SU-DHL-6 (cell line): ENCODE results near the gene ZCCHC4.

ENCODE experiments used
- EZH2phosphoT487 ChIP-seq: fragments of 200-600 bp; sonication (generic), shearing (Covaris generic); conservative IDR thresholded peaks from 2 replicates; pipeline ENCODE4 v1.6.1; 2018; ENCODE audit warnings: mild to moderate bottlenecking, antibody characterized with exemption, low read length, moderate library complexity, mixed read lengths
- TF ChIP-seq, protein P1 (sequence below): fragments of 200-600 bp; sonication (generic); IDR thresholded peaks from one replicate; pipeline ENCODE4 v1.5.1; 2017; ENCODE audit warnings: antibody characterized with exemption, mild to moderate bottlenecking, low read length, moderate library complexity; ENCODE audit not compliant: insufficient read depth, poor library complexity, severe bottlenecking

DNA sequence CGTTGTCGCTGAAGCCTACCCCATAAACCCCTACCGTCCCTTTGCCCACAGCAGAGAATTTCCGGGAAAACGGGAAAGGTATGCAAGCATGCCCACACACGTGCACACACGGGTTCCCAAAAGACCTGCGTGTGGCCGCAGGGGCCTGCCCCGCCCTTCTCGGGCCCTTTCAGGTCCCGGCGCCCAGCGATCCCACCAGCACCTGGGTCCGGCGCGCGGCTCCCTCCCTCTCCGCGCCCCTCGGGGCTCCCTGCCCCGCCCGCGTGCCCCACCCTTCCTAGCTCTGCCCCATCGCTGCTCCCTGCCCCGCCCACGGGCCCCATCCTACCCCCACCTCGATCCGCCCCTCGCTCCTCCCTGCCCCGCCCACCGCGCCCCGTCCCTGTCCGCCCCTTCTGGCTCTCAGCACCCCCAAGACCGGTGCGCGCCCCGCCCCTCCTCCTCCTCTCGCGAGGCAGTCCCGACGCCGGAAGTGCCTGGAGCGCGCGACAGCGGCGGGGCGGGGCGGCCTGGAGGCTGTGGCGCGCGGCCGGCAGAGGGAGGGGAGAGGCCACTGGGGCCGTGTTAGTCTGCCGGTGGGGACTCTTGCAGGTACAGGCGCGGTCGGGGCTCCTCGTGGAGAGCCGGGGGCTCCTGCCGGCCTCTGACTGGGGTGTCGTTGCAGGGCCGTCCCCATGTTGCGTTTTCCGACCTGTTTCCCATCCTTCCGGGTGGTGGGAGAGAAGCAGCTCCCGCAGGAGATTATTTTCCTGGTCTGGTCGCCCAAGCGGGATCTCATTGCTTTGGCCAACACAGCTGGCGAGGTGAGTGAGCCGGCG, 64.4 kb downstream of the ZCCHC4 start, which contains the start of gene ANAPC4:
- TF ChIP-seq, protein P1, sequence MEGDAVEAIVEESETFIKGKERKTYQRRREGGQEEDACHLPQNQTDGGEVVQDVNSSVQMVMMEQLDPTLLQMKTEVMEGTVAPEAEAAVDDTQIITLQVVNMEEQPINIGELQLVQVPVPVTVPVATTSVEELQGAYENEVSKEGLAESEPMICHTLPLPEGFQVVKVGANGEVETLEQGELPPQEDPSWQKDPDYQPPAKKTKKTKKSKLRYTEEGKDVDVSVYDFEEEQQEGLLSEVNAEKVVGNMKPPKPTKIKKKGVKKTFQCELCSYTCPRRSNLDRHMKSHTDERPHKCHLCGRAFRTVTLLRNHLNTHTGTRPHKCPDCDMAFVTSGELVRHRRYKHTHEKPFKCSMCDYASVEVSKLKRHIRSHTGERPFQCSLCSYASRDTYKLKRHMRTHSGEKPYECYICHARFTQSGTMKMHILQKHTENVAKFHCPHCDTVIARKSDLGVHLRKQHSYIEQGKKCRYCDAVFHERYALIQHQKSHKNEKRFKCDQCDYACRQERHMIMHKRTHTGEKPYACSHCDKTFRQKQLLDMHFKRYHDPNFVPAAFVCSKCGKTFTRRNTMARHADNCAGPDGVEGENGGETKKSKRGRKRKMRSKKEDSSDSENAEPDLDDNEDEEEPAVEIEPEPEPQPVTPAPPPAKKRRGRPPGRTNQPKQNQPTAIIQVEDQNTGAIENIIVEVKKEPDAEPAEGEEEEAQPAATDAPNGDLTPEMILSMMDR: no peak
- TF ChIP-seq EZH2phosphoT487: no peak
